HCT116 (cell line): ENCODE measurements around the gene PREX1. TPM values are rescaled to one million over a fixed set of nuclear protein-coding genes. Genes with fewer than 3 reads are reported as not detected.

ENCODE experiments used
- ATAC-seq: fragments of 200-7000 bp; cut with Tn5 transposase; 2 replicates; pipeline ENCODE4 v1.9.1; 2020; ENCODE audit warnings: mild to moderate bottlenecking, moderate library complexity
- BruUV-seq: library from RNA; stranded (reverse); fragments of 400-500 nt; replicated peaks from 2 replicates; lab custom pipeline; 2021; lab: Mats Ljungman, UMichigan
- CTCF ChIA-PET: fragments of 300-600 bp; sonication (Branson Sonifier 250); formaldehyde crosslinking; loops from one replicate; lab custom pipeline; 2021; ENCODE audit warnings: antibody characterized with exemption; lab: Charles Lee
- POLR2A ChIA-PET: fragments of 300-600, 350-600 bp; sonication (Branson Sonifier 250); formaldehyde crosslinking; loops from one replicate; lab custom pipeline; 2021; ENCODE audit warnings: antibody characterized with exemption; lab: Charles Lee
- RAD21 ChIA-PET, 2 experiments: fragments of 300-600 bp; sonication (Branson Sonifier 250); formaldehyde crosslinking; loops; one replicate each; lab custom pipeline; 2023; ENCODE audit warnings: low total read pairs in 2 of 2; ENCODE audit not compliant: uncharacterized antibody in 2 of 2, unreplicated experiment in 2 of 2, low non-redundant PET in 1 of 2; lab: Charles Lee
- DNase-seq: peaks from one replicate; pipeline ENCODE4 v3.0.0-alpha.2; 2010; ENCODE audit warnings: low read depth, low spot score
- H2AFZ ChIP-seq: fragments of 200-600 bp; shearing (Covaris generic), sonication (generic); 2 replicates; pipeline ENCODE4 v1.6.1; 2017; ENCODE audit warnings: low read depth, mixed run types, mixed read lengths, antibody characterized with exemption, low read length; ENCODE audit not compliant: poor library complexity, severe bottlenecking
- H3K27ac ChIP-seq: 2 replicates; pipeline ENCODE4 v1.5.1; 2012; ENCODE audit warnings: low read depth, low read length
- H3K27me3 ChIP-seq: fragments of 200-600 bp; sonication (generic); 2 replicates; pipeline ENCODE4 v1.6.1; 2016; ENCODE audit warnings: mixed run types, low read length, mixed read lengths; ENCODE audit not compliant: insufficient read depth
- H3K36me3 ChIP-seq, 2 experiments: fragments of 200-500 bp in 1 of 2; fragments of 200-600 bp in 1 of 2; sonication (Bioruptor generic) in 1 of 2; sonication (generic) in 1 of 2; 2 replicates each; pipeline versions ENCODE4 v1.5.1 to v1.6.1; 2014 to 2016; ENCODE audit warnings: low read length in 2 of 2, inconsistent platforms in 1 of 2, mixed read lengths in 1 of 2, mixed run types in 1 of 2; ENCODE audit not compliant: insufficient read depth in 2 of 2, control insufficient read depth in 1 of 2
- H3K4me1 ChIP-seq, 2 experiments: fragments of 200-600 bp in 1 of 2; sonication (generic) in 1 of 2; 2 replicates each; pipeline versions ENCODE4 v1.5.1 to v1.6.1; 2012 to 2017; ENCODE audit warnings: low read length in 2 of 2, inconsistent platforms in 1 of 2, mild to moderate bottlenecking in 1 of 2, mixed read lengths in 1 of 2, mixed run types in 1 of 2, moderate library complexity in 1 of 2; ENCODE audit not compliant: insufficient read depth in 2 of 2, control insufficient read depth in 1 of 2
- H3K4me2 ChIP-seq: fragments of 200-600 bp; sonication (generic); 2 replicates; pipeline ENCODE4 v1.6.1; 2017; ENCODE audit warnings: mixed run types, low read length, mixed read lengths
- H3K4me3 ChIP-seq, 2 experiments: fragments of 200-600 bp in 1 of 2; sonication (generic) in 1 of 2; replicated peaks in 1 of 2; 2 replicates each; pipeline ENCODE4 v1.5.1; 2011 to 2016; ENCODE audit warnings: low read length in 2 of 2, control low read depth in 1 of 2, low read depth in 1 of 2, mild to moderate bottlenecking in 1 of 2, mixed read lengths in 1 of 2, mixed run types in 1 of 2
- H3K79me2 ChIP-seq: fragments of 200-600 bp; sonication (generic); 2 replicates; pipeline ENCODE4 v1.6.1; 2017; ENCODE audit warnings: mild to moderate bottlenecking, mixed run types, low read length, moderate library complexity, mixed read lengths; ENCODE audit not compliant: insufficient read depth
- H3K9ac ChIP-seq: fragments of 200-600 bp; sonication (generic); 2 replicates; pipeline ENCODE4 v1.6.1; 2016; ENCODE audit warnings: low read length, mixed read lengths
- H3K9me2 ChIP-seq: fragments of 200-600 bp; sonication (generic), shearing (Covaris generic); 2 replicates; pipeline ENCODE4 v1.6.1; 2017; ENCODE audit warnings: mixed run types, mild to moderate bottlenecking, moderate library complexity; ENCODE audit not compliant: insufficient read depth
- H3K9me3 ChIP-seq, 2 experiments: fragments of 200-500 bp in 1 of 2; fragments of 200-600 bp in 1 of 2; sonication (Bioruptor generic) in 1 of 2; sonication (generic) in 1 of 2; 2 replicates each; pipeline ENCODE4 v1.6.1; 2014 to 2017; ENCODE audit warnings: low read length in 2 of 2, mixed read lengths in 2 of 2, inconsistent platforms in 1 of 2, low read depth in 1 of 2, mild to moderate bottlenecking in 1 of 2, mixed run types in 1 of 2, moderate library complexity in 1 of 2; ENCODE audit not compliant: control insufficient read depth in 1 of 2, insufficient read depth in 1 of 2
- H4K20me1 ChIP-seq: fragments of 200-600 bp; sonication (generic), shearing (Covaris generic); 2 replicates; pipeline ENCODE4 v1.6.1; 2017; ENCODE audit warnings: mixed run types, mild to moderate bottlenecking, moderate library complexity; ENCODE audit not compliant: insufficient read depth
- ATF3 ChIP-seq: IDR thresholded peaks from 2 replicates; pipeline ENCODE4 v1.6.1; 2012
- CEBPB ChIP-seq: IDR thresholded peaks from 2 replicates; pipeline ENCODE4 v1.6.1; 2012; ENCODE audit warnings: low read depth
- EGR1 ChIP-seq: IDR thresholded peaks from 2 replicates; pipeline ENCODE4 v1.6.1; 2012; ENCODE audit warnings: low read depth
- ELF1 ChIP-seq: IDR thresholded peaks from 2 replicates; pipeline ENCODE4 v1.6.1; 2012; ENCODE audit warnings: low read depth, borderline replicate concordance
- FOSL1 ChIP-seq: IDR thresholded peaks from 2 replicates; pipeline ENCODE4 v1.6.1; 2012; ENCODE audit warnings: low read depth
- JUND ChIP-seq: IDR thresholded peaks from 2 replicates; pipeline ENCODE4 v1.6.1; 2012
- MAX ChIP-seq: IDR thresholded peaks from 2 replicates; pipeline ENCODE4 v1.6.1; 2012
- POLR2A ChIP-seq: IDR thresholded peaks from 2 replicates; pipeline ENCODE4 v1.7.0; 2011; ENCODE audit warnings: borderline replicate concordance; ENCODE audit not compliant: insufficient read depth, insufficient read length; ENCODE audit errors: extremely low read depth
- POLR2AphosphoS5 ChIP-seq: IDR thresholded peaks from 2 replicates; pipeline ENCODE4 v1.6.1; 2011; ENCODE audit warnings: mild to moderate bottlenecking, low read depth, low read length, moderate library complexity
- RAD21 ChIP-seq: IDR thresholded peaks from 2 replicates; pipeline ENCODE4 v1.6.1; 2012; ENCODE audit warnings: low read depth, mild to moderate bottlenecking
- TCF7L2 ChIP-seq: IDR thresholded peaks from 2 replicates; pipeline ENCODE4 v1.7.0; 2011; ENCODE audit warnings: borderline replicate concordance, inconsistent platforms; ENCODE audit not compliant: insufficient read depth, insufficient read length; ENCODE audit errors: extremely low read depth
- ZFX ChIP-seq: fragments of 450-650 bp; IDR thresholded peaks from 2 replicates; pipeline ENCODE4 v1.6.1; 2017
- ZNF274 ChIP-seq: fragments of 200-500 bp; sonication (Bioruptor generic); IDR thresholded peaks from 2 replicates; pipeline ENCODE4 v1.6.1; 2014; ENCODE audit warnings: mild to moderate bottlenecking, low read depth, low read length, inconsistent platforms
- intact Hi-C: fragments of 100-400 bp; cut with micrococcal nuclease; formaldehyde crosslinking; loops from 2 replicates; pipeline ENCODE4 v1.10.0; 2022
- total RNA-seq: library from RNA; stranded (reverse); gene quantifications from one replicate; pipeline ENCODE4 v1.2.1, GENCODE V29; 2021; ENCODE audit not compliant: unreplicated experiment
- TF ChIP-seq, protein P1 (sequence below): IDR thresholded peaks from 2 replicates; pipeline ENCODE4 v1.6.1; 2011; ENCODE audit warnings: mild to moderate bottlenecking, low read length, moderate library complexity; ENCODE audit not compliant: insufficient replicate concordance; ENCODE audit errors: extremely low read depth
- TF ChIP-seq, protein P2 (sequence below): IDR thresholded peaks from 2 replicates; pipeline ENCODE4 v1.6.1; 2012; ENCODE audit warnings: low read depth

The PREX1 gene
- total RNA-seq, 1 experiment from 2014 or later, result 6.1 TPM

DNA sequence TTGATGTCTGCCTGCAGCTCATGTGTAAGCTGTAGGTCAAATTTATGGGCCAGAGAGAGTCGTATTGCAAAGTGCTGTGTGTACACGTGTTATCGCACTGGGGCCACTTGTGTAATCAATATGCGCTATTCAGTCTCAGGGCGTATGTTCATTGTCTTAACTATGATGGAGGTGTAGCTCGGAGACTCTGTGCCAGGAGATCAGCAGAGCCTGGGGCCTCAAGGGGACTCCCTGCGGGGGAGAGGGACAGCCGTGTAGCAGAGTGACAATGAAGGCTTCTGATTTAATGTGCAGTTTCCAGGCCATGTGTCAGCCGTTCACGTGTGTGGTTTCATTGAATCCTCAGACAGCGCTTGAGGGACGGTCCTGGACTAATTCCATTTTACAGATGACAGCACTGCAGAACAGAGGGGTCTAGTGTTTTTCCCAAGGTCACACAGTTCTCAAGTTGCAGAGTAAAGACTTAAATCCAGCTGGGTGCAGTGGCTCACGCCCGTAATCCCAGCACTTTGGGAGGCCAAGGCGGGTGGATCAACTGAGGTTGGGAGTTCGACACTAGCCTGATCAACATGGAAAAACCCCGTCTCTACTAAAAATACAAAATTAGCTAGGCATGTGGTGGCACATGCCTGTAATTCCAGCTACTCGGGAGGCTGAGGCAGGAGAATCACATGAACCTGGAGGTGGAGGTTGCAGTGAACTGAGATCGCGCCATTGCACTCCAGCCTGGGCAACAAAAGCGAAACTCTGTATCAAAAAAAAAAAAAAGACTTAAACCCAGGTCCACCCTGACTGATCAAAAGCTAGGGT, 242.5 kb downstream of the PREX1 start:
- ChIA-PET POLR2A (no interaction called here), CTCF (no interaction called here), RAD21 (no interaction called here)
- Histone ChIP-seq H3K9ac (no peak overlapping the region), H3K9me3 (no peaks in the 10 kb centered on the region), H3K27ac (no peak overlapping the region), H3K27me3 (peaks cover 6% of the 10 kb centered on the region; the same call in 1 of the 2 replicates), H2AFZ (no peak overlapping the region), H3K36me3 (no peaks in the 10 kb centered on the region), H4K20me1 (no peaks in the 10 kb centered on the region), H3K79me2 (no peaks in the 10 kb centered on the region), H3K4me3 (no peak overlapping the region), H3K9me2 (no peaks in the 10 kb centered on the region), H3K4me1 (no peaks in the 10 kb centered on the region), H3K4me2 (no peak overlapping the region)
- no peak for DNase-seq
- no TSS peak for BruUV-seq
- intact Hi-C loops, result no loop called here
- TF ChIP-seq TCF7L2 (no peak), JUND (no peak), MAX (no peak), EGR1 (no peak), ATF3 (no peak), ZFX (no peak), FOSL1 (no peak), CEBPB (no peak), ELF1 (no peak), POLR2AphosphoS5 (no peak), POLR2A (no peak), ZNF274 (no peak), RAD21 (no peak)
- TF ChIP-seq, protein P1, sequence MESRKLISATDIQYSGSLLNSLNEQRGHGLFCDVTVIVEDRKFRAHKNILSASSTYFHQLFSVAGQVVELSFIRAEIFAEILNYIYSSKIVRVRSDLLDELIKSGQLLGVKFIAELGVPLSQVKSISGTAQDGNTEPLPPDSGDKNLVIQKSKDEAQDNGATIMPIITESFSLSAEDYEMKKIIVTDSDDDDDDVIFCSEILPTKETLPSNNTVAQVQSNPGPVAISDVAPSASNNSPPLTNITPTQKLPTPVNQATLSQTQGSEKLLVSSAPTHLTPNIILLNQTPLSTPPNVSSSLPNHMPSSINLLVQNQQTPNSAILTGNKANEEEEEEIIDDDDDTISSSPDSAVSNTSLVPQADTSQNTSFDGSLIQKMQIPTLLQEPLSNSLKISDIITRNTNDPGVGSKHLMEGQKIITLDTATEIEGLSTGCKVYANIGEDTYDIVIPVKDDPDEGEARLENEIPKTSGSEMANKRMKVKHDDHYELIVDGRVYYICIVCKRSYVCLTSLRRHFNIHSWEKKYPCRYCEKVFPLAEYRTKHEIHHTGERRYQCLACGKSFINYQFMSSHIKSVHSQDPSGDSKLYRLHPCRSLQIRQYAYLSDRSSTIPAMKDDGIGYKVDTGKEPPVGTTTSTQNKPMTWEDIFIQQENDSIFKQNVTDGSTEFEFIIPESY, result no peak
- TF ChIP-seq, protein P2, sequence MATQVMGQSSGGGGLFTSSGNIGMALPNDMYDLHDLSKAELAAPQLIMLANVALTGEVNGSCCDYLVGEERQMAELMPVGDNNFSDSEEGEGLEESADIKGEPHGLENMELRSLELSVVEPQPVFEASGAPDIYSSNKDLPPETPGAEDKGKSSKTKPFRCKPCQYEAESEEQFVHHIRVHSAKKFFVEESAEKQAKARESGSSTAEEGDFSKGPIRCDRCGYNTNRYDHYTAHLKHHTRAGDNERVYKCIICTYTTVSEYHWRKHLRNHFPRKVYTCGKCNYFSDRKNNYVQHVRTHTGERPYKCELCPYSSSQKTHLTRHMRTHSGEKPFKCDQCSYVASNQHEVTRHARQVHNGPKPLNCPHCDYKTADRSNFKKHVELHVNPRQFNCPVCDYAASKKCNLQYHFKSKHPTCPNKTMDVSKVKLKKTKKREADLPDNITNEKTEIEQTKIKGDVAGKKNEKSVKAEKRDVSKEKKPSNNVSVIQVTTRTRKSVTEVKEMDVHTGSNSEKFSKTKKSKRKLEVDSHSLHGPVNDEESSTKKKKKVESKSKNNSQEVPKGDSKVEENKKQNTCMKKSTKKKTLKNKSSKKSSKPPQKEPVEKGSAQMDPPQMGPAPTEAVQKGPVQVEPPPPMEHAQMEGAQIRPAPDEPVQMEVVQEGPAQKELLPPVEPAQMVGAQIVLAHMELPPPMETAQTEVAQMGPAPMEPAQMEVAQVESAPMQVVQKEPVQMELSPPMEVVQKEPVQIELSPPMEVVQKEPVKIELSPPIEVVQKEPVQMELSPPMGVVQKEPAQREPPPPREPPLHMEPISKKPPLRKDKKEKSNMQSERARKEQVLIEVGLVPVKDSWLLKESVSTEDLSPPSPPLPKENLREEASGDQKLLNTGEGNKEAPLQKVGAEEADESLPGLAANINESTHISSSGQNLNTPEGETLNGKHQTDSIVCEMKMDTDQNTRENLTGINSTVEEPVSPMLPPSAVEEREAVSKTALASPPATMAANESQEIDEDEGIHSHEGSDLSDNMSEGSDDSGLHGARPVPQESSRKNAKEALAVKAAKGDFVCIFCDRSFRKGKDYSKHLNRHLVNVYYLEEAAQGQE, result no peak
- no peak for ATAC-seq
